OCI-LY7 (cell line): ENCODE results near the gene MGAT2.

Experiments
- EZH2phosphoT487 ChIP-seq: fragments of 200-600 bp; sonication (generic); IDR thresholded peaks from 2 replicates; pipeline ENCODE4 v1.6.1; 2018; ENCODE audit warnings: low read depth, borderline replicate concordance, mild to moderate bottlenecking, mixed run types, antibody characterized with exemption, low read length, moderate library complexity, mixed read lengths
- TF ChIP-seq, protein P1 (sequence below): fragments of 200-600 bp; sonication (generic); conservative IDR thresholded peaks from 2 replicates; pipeline ENCODE4 v1.5.1; 2014; ENCODE audit warnings: mild to moderate bottlenecking, antibody characterized with exemption, low read length, moderate library complexity, mixed read lengths

DNA sequence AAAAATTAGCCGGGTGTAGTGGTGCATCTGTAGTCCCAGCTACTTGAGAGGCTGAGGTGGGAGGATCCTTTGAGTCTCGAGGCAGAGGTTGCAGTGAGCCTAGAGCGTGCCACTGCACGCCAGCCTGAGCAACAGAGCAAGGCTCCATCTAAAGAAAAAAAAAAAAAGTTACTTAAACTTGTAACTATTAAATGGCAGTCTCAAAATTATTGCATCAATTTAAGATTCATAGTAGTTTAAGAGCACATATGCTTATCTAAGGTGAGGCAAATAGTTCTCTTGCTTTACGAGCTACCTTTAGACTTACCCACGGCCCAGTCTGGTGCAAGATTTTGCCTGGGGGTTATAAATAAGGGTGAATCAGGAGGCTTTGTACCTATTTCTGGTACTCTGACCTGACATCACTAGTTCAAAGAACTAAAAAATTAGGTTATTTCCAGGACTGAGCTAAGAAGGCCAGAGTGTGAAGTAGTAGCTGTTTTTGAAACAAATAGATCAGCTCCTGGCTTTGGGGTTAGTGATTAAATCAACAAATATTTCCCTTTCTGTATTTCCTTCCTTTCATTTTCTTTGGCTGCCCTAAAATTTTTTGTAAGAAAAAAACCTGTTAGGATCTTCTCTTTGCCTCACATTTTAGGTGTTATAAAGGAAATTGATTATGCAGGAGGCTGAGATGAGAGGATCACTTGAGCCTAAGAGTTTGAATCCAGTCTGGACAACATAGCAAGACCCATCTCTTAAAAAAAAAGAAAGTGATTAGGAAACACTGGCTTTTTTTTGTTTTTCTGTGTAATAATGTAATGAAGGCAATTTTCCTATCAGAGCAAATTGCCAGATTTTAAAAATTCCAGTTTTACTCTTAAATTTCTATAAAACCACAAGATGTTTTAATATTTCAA, 3.6 kb downstream of the MGAT2 start:
- TF ChIP-seq, protein P1, sequence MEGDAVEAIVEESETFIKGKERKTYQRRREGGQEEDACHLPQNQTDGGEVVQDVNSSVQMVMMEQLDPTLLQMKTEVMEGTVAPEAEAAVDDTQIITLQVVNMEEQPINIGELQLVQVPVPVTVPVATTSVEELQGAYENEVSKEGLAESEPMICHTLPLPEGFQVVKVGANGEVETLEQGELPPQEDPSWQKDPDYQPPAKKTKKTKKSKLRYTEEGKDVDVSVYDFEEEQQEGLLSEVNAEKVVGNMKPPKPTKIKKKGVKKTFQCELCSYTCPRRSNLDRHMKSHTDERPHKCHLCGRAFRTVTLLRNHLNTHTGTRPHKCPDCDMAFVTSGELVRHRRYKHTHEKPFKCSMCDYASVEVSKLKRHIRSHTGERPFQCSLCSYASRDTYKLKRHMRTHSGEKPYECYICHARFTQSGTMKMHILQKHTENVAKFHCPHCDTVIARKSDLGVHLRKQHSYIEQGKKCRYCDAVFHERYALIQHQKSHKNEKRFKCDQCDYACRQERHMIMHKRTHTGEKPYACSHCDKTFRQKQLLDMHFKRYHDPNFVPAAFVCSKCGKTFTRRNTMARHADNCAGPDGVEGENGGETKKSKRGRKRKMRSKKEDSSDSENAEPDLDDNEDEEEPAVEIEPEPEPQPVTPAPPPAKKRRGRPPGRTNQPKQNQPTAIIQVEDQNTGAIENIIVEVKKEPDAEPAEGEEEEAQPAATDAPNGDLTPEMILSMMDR = no peak
- TF ChIP-seq EZH2phosphoT487 = no peak
